HCEC 1CT (cell line): ENCODE results near the gene C16orf95.
A peak's percentile ranks its signal among the peaks of the same experiment; 100 is the strongest.
"Not testable (repeated sequence)": the region's sequence is repeated elsewhere in the genome, so short reads cannot be mapped to it uniquely, and the experiment has no call there.

ENCODE experiments used
- DNase-seq: peaks from one replicate; pipeline ENCODE4 v3.0.0-alpha.2; 2017

Gene C16orf95

GRCh38 chr16:87278191-87279093 lies 38.8 kb downstream of the C16orf95 start:
- DNase-seq = peak; percentile 71

- DNase-seq = no peak
Observed at GRCh38 chr16:87276924-87277323, 40.3 kb downstream of the C16orf95 start.

GRCh38 chr16:87276091-87276701 lies 41.0 kb downstream of the C16orf95 start:
- DNase-seq = no peak

DNA sequence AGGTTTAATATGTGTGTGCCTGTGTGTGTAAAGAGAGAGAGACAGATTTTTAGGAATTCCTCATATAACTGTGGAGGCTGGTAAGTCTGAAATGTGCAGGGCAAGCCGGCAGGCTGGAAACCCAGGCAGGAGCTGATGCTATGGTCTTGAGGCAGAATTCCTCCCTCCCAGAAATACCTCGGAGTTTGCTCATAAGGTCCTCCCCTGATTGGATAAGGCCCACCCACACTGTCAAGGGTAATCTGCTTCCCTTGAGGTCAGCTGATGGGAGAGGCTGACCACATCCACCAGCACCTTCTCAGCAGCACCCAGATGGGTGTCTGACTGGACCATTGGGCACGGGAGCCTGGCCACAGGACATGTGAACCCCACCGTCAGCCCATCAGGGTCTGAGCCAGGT lies 42.4 kb downstream of the C16orf95 start:
- no peak for DNase-seq

GRCh38 chr16:87273471-87274030 lies 43.6 kb downstream of the C16orf95 start:
- no peak for DNase-seq

- no peak for DNase-seq
Observed at GRCh38 chr16:87271256-87271655, 45.9 kb downstream of the C16orf95 start.

GRCh38 chr16:87267566-87267965 lies 49.6 kb downstream of the C16orf95 start:
- no peak for DNase-seq

DNA sequence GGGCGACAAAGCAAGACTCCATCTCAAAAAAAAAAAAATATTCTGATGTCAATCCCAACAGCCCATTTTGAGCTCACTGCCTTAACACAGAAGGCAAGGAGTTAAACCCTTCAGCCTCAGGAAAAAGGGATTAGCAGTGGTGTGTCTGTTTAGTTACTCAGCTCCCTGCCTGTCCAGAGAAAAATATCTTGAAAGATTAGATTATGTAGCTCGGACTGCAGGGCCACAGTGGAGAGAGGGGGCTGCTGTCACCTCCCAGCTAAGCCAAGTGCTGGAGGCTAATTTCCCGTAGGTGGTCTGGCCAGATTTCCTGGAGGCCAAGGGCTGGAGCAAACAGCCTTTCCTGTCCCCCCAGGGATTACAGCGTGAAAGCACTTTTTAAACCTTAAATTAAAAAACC lies 50.3 kb downstream of the C16orf95 start:
- DNase-seq = no peak

- DNase-seq = no peak
Observed at GRCh38 chr16:87265261-87265660, 51.9 kb downstream of the C16orf95 start.

DNA sequence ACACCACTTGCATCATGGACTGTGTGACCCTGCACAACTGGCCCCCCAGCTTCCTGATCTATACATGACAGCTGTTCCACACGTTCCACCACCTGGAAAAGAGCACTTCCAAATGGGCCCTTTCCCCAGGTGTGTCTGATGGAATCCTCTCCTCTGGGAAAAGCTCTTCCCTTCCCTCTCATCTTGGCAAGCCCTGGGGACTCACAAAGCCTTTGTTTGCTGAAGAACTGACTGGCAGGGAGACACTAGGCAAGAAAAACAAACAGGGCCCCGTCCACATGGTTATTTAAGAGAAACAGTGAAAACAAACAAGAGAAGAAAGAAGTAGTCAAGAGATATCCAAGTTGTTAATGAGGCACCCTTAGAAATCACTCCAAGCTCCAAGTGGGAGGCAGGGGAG lies 52.6 kb downstream of the C16orf95 start:
- DNase-seq = no peak

GRCh38 chr16:87263418-87264052 lies 53.7 kb downstream of the C16orf95 start:
- DNase-seq = no peak

DNA sequence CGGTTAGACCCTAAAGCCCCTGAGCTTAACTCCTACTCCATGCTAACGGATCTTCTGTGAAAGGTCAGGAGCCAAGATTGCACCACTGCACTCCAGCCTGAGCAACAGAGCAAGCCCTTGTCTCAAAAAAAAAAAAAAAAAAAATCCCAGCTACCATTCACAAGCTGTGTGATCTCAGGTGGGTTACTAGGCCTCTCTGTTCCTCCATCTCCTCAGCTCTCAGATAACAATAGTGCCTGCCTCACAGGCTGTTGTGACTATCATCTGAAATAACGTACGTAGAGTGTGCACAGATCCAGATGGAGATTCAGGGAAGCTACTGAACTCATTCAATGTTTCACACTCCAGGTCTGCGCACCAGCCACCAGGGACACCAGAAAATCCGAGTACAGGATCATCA lies 57.8 kb downstream of the C16orf95 start:
- no peak for DNase-seq

GRCh38 chr16:87258653-87259052 lies 58.5 kb downstream of the C16orf95 start:
- not testable (repeated sequence) for DNase-seq

DNA sequence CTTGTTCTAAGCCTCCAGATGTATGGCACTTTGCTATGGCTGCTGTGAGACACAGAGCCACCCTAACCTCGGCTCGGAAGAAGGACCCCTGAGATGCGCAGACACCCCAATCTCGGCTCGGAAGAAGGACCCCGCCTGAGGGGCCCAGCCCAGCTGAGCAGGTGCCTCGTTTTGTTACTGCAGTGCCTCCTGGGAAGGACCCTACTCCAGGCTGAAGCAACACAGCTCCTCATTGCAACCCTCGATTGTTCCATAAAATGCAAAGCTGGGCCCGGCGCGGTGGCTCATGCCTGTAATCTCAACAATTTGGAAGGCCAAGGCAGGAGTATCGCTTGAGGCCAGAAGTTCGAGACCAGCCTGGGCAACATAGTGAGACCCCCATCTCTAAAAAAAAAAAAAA lies 61.3 kb downstream of the C16orf95 start:
- no peak for DNase-seq

DNA sequence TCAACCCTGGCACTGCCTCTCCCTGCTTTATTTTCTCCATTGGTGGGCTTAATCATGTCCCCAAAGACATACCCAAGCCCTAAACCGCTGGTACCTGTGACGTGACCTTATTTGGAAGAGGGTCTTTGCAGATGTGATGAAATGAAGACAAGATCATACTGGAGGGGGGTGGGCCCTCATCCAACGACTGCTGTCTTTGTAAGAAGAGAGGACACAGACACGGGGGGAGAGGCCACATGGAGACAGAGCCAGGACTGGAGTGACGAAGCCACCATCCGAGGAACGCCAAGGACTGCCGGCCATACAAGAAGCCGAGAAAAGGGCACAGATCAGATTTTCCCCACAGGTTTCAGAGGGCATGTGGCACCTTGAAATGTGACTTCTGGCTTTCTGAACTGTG lies 62.5 kb downstream of the C16orf95 start:
- DNase-seq = no peak

GRCh38 chr16:87254296-87254695 lies 62.9 kb downstream of the C16orf95 start:
- no peak for DNase-seq

GRCh38 chr16:87253536-87253935 lies 63.7 kb downstream of the C16orf95 start:
- no peak for DNase-seq
